ENCODE results near the gene SV2C.

DNA sequence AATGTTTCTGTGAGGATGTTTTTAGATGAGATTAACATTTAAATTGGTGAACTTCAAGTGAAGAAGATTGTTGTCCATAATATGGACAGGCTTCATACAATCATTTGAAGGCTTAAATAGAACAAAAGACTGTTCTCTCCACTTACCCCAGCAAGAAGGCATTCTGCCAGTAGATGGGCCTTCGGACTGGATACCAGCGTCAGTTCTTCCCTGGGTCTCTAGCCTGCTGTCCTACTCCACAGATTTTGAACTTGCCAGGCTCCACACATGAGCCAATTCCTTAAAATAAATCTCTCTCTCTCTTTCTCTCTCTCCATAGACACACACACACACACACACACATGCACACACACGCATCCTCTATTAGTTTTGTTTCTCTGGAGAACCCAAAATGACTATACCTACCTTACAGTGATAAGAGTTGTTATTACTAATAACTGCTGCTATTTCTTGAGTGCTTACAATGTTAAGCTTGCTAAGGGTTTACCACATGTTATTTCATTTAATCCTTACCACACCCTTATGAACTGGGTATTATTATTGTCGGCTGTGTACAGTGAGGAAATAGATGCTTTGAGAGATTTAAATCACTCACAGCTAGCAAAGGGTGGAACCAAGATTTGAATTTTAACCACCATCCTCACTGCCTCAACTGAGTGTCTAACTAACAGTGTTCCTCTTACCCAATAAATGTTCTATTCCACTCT is 300.1 kb downstream of the SV2C start:
- no peak for TF ChIP-seq CTCF (tag by site-specific recombination; IDR thresholded peaks at IDR 0.05)
- no peak for TF ChIP-seq ZNF335 (tag by site-specific recombination; conservative IDR thresholded peaks at IDR 0.05)
- no peak for TF ChIP-seq YY1 (tag by site-specific recombination; IDR thresholded peaks at IDR 0.05)
- TF ChIP-seq KLF9 (tag by site-specific recombination; IDR thresholded peaks at IDR 0.05; ENCODE audit: low read depth) = no peak

Data from HEK293 (cell line).